Measurements from ENCODE around the gene AHCYL1. TPM values are rescaled to one million over a fixed set of nuclear protein-coding genes. Genes with fewer than 3 reads are reported as not detected.

The AHCYL1 gene
- total and polyA plus RNA-seq, 2 experiments from 2014 or later, result 56.2 to 97.6 TPM

GRCh38 chr1:110068646-110069403 lies 84.3 kb downstream of the AHCYL1 start:
- DNase-seq (ENCODE audit: low spot score), result no peak
- no peak overlapping the region for H2AFZ ChIP-seq
- no peak overlapping the region for H3K27ac ChIP-seq
- 10% methylated on average over 67 of the region's 68 CpGs for WGBS (ENCODE audit: low lambda C conversion rate, missing lambda C conversion rate)
- H3K36me3 ChIP-seq (replicated peaks; ENCODE audit: insufficient read depth, low read depth), result no peaks in the 10 kb centered on the region
- H3K9me2 ChIP-seq (replicated peaks; ENCODE audit: insufficient read depth), result no peaks in the 10 kb centered on the region
- H3K79me2 ChIP-seq, result no peaks in the 10 kb centered on the region
- no peaks in the 10 kb centered on the region for H4K20me1 ChIP-seq (ENCODE audit: insufficient read depth, poor library complexity, severe bottlenecking)
- H3K4me2 ChIP-seq, result peak overlapping the region; percentile 71
- H3K4me3 ChIP-seq, result no peak overlapping the region
- H3K27me3 ChIP-seq, result peaks cover 80% of the 10 kb centered on the region
- TF ChIP-seq EZH2phosphoT487 (IDR thresholded peaks at IDR 0.05; ENCODE audit: low read depth, severe bottlenecking, unreplicated experiment), result peak; percentile 41
- TF ChIP-seq, protein P1, sequence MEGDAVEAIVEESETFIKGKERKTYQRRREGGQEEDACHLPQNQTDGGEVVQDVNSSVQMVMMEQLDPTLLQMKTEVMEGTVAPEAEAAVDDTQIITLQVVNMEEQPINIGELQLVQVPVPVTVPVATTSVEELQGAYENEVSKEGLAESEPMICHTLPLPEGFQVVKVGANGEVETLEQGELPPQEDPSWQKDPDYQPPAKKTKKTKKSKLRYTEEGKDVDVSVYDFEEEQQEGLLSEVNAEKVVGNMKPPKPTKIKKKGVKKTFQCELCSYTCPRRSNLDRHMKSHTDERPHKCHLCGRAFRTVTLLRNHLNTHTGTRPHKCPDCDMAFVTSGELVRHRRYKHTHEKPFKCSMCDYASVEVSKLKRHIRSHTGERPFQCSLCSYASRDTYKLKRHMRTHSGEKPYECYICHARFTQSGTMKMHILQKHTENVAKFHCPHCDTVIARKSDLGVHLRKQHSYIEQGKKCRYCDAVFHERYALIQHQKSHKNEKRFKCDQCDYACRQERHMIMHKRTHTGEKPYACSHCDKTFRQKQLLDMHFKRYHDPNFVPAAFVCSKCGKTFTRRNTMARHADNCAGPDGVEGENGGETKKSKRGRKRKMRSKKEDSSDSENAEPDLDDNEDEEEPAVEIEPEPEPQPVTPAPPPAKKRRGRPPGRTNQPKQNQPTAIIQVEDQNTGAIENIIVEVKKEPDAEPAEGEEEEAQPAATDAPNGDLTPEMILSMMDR (IDR thresholded peaks at IDR 0.05; ENCODE audit: poor library complexity), result no peak
- peak; percentile 90 for TF ChIP-seq EZH2 (IDR thresholded peaks at IDR 0.05; ENCODE audit: borderline replicate concordance)
- H3K4me1 ChIP-seq (ENCODE audit: insufficient read depth), result peaks cover 14% of the 10 kb centered on the region
- no peaks in the 10 kb centered on the region for H3K9me3 ChIP-seq (ENCODE audit: low read depth)

DNA sequence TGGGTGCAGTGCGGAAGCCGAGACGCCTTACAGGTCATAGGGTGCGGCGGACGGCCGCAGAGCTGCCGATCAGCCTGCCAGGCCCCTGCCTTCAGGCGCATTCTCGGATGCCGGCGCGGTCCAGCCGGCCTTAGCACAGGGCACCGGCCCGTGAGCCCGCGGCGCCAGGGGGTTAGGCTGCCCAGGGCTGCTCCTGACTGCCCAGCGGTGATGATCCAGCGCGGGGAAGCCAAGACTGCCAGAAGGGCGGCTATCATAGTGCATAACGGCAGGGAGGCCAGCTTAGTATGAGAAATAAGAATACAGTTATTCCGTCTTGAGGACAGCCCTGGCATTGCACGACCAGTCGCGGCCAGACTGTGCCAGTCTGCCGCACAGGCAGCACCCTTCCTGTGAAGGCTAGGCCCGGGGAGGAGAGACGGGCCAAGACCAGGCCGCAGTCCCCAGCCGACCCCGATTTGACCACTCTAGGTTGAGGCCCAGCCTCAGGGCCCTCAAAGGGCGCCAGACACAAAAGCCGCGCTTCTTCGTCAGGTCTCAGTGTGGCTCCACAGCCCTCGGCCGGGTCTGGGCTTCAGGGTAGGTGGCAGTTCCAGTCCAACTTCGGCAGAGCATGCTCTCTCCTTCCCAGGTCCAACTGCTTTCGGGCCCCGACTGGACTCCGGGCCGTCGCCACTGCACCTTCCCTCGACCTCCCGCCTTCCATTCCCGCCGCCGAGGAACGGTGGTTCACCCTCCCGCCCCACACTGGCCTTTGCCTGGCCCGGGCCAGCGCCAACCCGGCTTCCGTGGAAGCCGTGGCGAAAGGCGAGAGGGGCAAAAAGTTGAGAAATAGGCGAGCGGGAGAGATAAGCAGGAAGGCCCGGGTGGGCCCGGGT lies 85.1 kb downstream of the AHCYL1 start:
- peak; percentile 21 for TF ChIP-seq EZH2phosphoT487 (IDR thresholded peaks at IDR 0.05; ENCODE audit: low read depth, severe bottlenecking, unreplicated experiment)
- TF ChIP-seq, protein P1 (IDR thresholded peaks at IDR 0.05; ENCODE audit: poor library complexity), result no peak
- peak; percentile 89 for TF ChIP-seq EZH2 (IDR thresholded peaks at IDR 0.05; ENCODE audit: borderline replicate concordance)
- H3K4me3 ChIP-seq, result no peak overlapping the region
- H2AFZ ChIP-seq, result peak overlapping the region; percentile 20
- peak overlapping the region; percentile 71 for H3K4me2 ChIP-seq
- H4K20me1 ChIP-seq (ENCODE audit: insufficient read depth, poor library complexity, severe bottlenecking), result no peaks in the 10 kb centered on the region
- no peak for DNase-seq (ENCODE audit: low spot score)
- no peaks in the 10 kb centered on the region for H3K9me2 ChIP-seq (replicated peaks; ENCODE audit: insufficient read depth)
- H3K36me3 ChIP-seq (replicated peaks; ENCODE audit: insufficient read depth, low read depth), result no peaks in the 10 kb centered on the region
- 19% methylated on average over 60 of the region's 64 CpGs for WGBS (ENCODE audit: low lambda C conversion rate, missing lambda C conversion rate)
- H3K27me3 ChIP-seq, result peaks cover 89% of the 10 kb centered on the region
- peaks cover 14% of the 10 kb centered on the region for H3K4me1 ChIP-seq (ENCODE audit: insufficient read depth)
- no peaks in the 10 kb centered on the region for H3K79me2 ChIP-seq
- H3K27ac ChIP-seq, result no peak overlapping the region
- no peaks in the 10 kb centered on the region for H3K9me3 ChIP-seq (ENCODE audit: low read depth)

DNA sequence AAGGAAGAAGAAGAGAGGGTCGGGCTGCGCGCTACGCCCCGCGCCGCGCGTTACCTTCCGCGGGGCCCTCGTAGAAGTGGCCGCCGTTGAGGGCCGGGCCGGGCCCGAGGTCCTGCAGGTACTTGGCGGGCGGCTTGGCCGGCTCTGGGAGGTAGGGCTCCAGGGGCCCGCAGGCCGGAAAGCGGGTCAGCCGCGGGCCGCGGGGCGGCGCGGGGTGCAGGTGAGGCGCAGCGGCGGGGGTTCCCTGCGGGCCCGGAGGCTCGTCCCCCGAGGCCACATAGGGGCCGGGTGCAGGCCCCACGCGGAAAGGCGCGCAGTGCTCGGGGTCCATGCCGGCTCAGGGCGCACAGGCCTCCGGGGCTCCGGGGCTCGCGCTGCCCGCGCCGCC lies 85.7 kb downstream of the AHCYL1 start:
- H3K4me2 ChIP-seq, result peak overlapping the region; percentile 71
- no peaks in the 10 kb centered on the region for H3K36me3 ChIP-seq (replicated peaks; ENCODE audit: insufficient read depth, low read depth)
- TF ChIP-seq, protein P1 (IDR thresholded peaks at IDR 0.05; ENCODE audit: poor library complexity), result no peak
- TF ChIP-seq EZH2phosphoT487 (IDR thresholded peaks at IDR 0.05; ENCODE audit: low read depth, severe bottlenecking, unreplicated experiment), result peak; percentile 83
- no peak overlapping the region for H3K27ac ChIP-seq
- no peaks in the 10 kb centered on the region for H4K20me1 ChIP-seq (ENCODE audit: insufficient read depth, poor library complexity, severe bottlenecking)
- no peaks in the 10 kb centered on the region for H3K9me2 ChIP-seq (replicated peaks; ENCODE audit: insufficient read depth)
- DNase-seq (ENCODE audit: low spot score), result no peak
- no peaks in the 10 kb centered on the region for H3K79me2 ChIP-seq
- no peak overlapping the region for H3K4me3 ChIP-seq
- peaks cover 88% of the 10 kb centered on the region for H3K27me3 ChIP-seq
- H3K4me1 ChIP-seq (ENCODE audit: insufficient read depth), result peaks cover 14% of the 10 kb centered on the region
- H3K9me3 ChIP-seq (ENCODE audit: low read depth), result no peaks in the 10 kb centered on the region
- WGBS (ENCODE audit: low lambda C conversion rate, missing lambda C conversion rate), result 4% methylated on average over 31 of the region's 52 CpGs
- peak overlapping the region; percentile 20 for H2AFZ ChIP-seq

All from hepatocyte (in vitro differentiated cells).